ENCODE results near the gene CSRP1. TPM values are rescaled to one million over a fixed set of nuclear protein-coding genes. Genes with fewer than 3 reads are reported as not detected.

CSRP1 gene
- total and polyA plus RNA-seq, 9 of the 15 experiments (the other 6 are each of a cell fraction or from before 2014, with no cell fraction given) = 6.8 to 39.4 (median 23.7) TPM

GRCh38 chr1:201506557-201507359 lies at the start of gene CSRP1 (continued):
- TF ChIP-seq ARID4B (CRISPR knock-in tag; IDR thresholded peaks at IDR 0.05) (peak; percentile 41; the same call in 1 of the 2 replicates), U2AF1 (optimal IDR thresholded peaks at IDR 0.05; ENCODE audit: low read depth, low read length) (no peak), ATF7 (IDR thresholded peaks at IDR 0.05) (peak; percentile 91), HNRNPL (IDR thresholded peaks at IDR 0.05; ENCODE audit: low read depth, low read length) (peak; percentile 76; the same call in 1 of the 2 replicates), ZNF696 (CRISPR knock-in tag; conservative IDR thresholded peaks at IDR 0.05) (no peak), FOSL1 (tag; conservative IDR thresholded peaks at IDR 0.05) (0 out of 2 replicates have a peak, but pooled peaks have one; percentile 27), CTBP1 (IDR thresholded peaks at IDR 0.05; ENCODE audit: borderline replicate concordance) (peak; percentile 89), HLTF (IDR thresholded peaks at IDR 0.05) (no peak), MITF (IDR thresholded peaks at IDR 0.05) (no peak), ZNF655 (CRISPR knock-in tag; IDR thresholded peaks at IDR 0.05) (no peak), SAFB (IDR thresholded peaks at IDR 0.05; ENCODE audit: borderline replicate concordance, low read depth, low read length) (peak; percentile 46; the same call in 1 of the 2 replicates), MAZ (CRISPR knock-in tag; conservative IDR thresholded peaks at IDR 0.05 in 1 of 2, IDR thresholded peaks at IDR 0.05 in 1 of 2) (peak in 1 of 2 experiments; percentile 67), TEAD1 (CRISPR knock-in tag; IDR thresholded peaks at IDR 0.05) (0 out of 4 replicates have a peak, but pooled peaks of 1 of the 2 experiments have one; percentile 48)
- TF ChIP-seq, protein P1, sequence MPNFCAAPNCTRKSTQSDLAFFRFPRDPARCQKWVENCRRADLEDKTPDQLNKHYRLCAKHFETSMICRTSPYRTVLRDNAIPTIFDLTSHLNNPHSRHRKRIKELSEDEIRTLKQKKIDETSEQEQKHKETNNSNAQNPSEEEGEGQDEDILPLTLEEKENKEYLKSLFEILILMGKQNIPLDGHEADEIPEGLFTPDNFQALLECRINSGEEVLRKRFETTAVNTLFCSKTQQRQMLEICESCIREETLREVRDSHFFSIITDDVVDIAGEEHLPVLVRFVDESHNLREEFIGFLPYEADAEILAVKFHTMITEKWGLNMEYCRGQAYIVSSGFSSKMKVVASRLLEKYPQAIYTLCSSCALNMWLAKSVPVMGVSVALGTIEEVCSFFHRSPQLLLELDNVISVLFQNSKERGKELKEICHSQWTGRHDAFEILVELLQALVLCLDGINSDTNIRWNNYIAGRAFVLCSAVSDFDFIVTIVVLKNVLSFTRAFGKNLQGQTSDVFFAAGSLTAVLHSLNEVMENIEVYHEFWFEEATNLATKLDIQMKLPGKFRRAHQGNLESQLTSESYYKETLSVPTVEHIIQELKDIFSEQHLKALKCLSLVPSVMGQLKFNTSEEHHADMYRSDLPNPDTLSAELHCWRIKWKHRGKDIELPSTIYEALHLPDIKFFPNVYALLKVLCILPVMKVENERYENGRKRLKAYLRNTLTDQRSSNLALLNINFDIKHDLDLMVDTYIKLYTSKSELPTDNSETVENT (CRISPR knock-in tag; IDR thresholded peaks at IDR 0.05) = peak; percentile 74; the same call in 1 of the 2 replicates
- TF ChIP-seq, protein P2, sequence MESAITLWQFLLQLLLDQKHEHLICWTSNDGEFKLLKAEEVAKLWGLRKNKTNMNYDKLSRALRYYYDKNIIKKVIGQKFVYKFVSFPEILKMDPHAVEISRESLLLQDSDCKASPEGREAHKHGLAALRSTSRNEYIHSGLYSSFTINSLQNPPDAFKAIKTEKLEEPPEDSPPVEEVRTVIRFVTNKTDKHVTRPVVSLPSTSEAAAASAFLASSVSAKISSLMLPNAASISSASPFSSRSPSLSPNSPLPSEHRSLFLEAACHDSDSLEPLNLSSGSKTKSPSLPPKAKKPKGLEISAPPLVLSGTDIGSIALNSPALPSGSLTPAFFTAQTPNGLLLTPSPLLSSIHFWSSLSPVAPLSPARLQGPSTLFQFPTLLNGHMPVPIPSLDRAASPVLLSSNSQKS (CRISPR knock-in tag; IDR thresholded peaks at IDR 0.05) = no peak
